Erythroblast (primary cell): ENCODE data around the gene GPC3.

Source experiments
- GATA1 ChIP-seq: IDR thresholded peaks from 2 replicates; pipeline ENCODE4 v1.6.1; 2011; ENCODE audit warnings: low read depth, mild to moderate bottlenecking, control low read depth, low read length, moderate library complexity
- POLR2A ChIP-seq: IDR thresholded peaks from 2 replicates; pipeline ENCODE4 v1.6.1; 2011; ENCODE audit warnings: mild to moderate bottlenecking, low read length

GRCh38 chrX:133749370-133749769 lies 236.0 kb downstream of the GPC3 start:
- no peak for TF ChIP-seq POLR2A
- TF ChIP-seq GATA1 = no peak
